ENCODE data around the gene NCKAP1.

NCKAP1 gene

DNA sequence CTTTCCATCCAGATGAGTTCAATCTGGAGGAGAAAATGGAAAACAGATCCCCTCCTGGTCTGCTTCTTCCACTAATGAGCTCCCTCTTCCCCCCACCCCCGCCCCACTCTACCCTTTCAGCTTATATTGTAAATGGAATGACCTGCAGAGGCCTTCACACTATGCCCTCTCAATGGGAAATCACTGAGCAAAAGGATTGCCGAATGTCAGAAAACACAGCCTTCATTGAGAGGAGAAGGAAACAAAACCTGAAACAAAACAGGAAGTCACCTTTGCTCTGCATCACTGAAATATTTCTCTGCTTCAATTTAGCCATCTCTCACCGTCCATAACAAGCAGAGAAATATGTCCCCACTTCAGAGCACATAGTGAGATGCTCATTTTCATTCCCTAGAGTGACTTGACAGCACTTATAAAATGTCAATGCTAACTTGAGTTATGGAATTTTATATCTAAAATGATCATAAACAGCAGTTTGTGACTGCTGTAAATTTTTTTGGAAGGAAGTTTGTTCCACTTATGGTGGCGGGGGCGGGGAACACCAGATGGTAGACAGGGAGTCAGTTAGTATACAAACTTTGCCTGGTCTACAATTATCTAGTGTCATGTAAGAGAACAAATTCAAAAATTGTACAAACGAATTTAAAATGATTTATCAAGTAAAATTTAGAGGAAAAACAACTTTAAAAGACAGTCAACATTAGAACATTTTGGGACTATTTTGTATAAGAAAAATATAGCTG, 170.0 kb downstream of the NCKAP1 start:
- no peak for DNase-seq

DNA sequence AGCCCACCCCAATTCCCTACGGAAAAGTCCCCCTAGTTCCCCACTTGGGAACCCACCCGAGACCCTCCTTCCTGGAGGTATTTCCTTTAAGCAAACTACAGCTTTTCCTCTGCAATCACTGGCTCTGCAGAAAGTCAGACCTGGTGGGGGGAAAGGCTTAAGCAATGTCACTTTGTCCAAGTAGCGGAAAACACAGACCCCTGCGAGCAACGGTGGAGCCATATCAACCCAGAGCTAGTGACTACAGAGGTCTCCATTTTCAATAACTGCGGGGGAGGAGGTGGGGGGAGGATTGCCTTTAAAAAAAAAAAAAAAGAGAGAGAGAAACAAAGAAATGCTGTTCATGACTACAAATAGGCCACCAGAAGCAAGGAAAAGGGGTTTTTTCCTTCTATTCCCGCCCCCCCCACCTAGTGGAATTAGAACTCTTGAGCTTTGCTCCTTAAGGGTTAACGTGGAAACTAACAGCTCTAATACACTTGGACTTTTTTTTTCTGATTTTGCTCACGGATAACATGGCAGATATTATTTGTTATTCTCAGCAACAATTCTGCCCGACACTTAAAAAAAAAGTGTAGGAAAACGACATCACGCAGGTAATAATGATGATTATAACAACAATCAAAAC, 170.7 kb downstream of the NCKAP1 start:
- DNase-seq = no peak

DNA sequence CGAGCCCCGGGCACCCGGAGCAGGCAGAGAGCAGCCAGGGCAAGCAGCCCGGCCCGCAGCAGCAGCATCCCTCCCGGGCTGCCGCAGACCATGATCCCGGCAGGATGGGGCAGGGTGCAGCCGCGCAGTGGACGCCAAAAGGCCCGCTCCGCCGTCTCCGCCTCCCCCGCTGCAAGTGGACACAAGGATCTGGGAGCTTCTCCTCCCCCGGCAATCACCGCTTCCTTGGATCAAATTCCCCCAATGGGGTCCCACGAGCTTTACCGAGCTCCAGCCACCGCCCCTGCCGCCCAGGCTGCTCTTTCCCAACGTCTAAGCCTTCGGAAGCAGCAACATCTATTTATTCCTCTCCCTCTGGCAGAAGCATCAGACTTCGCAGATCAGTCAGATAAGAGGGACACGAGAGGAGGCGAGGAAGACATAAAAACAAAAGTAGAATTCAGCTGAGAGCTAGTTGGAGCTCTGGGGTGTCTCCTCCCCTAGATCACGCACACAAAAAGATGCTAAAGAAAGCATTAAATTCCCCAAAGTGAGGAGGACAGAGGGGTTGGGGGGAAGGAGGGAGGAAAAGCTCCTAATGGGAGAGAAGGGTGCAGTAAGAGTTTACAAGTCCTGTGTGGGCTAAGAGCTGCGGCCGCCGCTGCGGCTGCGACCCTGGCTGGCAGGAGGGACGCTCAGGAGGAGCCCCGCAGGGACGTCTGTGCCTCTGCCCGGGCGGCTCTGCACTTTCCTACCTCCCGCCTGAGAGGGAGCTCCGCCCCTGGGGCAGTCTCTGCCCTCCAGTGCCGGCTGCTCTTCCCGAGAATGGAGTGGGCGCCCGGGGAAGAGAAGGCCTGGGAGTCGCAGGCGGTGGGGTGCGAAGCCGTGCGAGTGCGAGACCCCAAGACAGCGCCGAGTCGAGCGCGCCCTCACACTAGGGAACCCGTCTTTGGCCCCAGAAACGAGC, 171.5 kb downstream of the NCKAP1 start, which contains the start of gene FRZB:
Gene FRZB (minus strand): TSS at position 177 of the 946 bp plus-strand sequence. CDS start 85 bp downstream, at position 92.
- no peak for DNase-seq

DNA sequence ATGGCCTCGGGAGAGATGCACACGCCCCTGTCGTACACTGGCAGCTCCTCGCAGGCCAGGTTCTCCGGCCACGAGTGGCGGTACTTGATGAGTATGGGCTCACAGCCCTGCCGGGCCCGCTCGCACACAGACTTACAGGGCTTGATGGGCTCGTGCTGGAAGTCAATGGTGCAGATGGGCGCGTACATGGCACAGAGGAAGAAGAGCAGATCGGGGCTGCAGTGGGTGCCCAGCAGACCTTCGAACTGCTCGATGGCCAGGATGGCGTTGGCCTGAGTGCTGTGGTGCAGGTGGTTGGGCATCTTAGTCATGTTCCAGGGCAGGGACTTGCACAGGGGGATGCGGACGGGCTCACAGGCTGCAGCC, 172.2 kb downstream of the NCKAP1 start:
- DNase-seq = no peak

DNA sequence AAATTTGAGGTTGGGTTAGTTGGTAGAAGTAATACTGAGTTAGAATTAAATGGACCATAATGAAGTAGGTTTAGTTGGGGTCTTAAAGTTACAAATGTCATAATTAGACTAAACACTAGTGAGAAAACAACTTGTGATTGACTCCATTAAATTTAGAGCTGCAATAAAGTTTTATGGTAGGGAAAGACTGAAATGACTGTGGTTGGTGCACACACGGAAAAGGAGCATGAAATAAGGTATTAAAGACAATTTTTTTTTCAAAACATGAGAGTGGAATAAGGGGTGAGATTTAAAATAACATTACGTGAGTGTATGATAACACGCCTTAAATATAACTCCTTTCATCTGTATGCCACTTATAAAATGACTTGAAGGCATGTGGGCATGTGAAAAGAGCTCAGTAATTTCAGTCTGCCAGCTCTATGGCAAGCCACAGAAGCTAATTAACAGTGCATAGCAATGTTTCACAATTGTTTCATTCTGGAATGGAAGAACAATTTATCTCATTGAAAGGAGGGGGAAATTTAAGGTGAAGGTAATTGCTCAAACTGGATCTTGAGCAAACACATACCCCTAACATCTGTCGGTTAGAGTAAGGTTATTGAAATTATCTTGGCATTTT, 173.2 kb downstream of the NCKAP1 start:
- no peak for DNase-seq

DNA sequence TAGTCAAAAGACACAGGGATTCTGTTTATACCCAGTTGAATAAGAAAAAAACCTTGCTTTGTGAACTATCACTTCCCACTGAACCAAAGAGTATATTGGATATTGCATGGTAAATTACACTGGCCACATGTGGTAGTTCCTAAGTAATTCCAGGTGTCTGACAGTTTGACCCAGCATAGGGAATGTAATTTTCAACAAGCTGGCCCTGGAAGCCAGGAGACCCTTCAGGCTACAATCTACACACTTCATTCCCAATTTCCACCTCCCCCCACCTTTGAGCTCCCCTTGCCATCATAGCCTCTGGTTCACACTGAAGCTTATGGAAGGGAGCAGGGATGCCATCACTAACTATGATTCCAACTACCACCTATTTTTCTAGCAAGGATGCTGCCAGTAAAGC, 174.6 kb downstream of the NCKAP1 start:
- DNase-seq = no peak

DNA sequence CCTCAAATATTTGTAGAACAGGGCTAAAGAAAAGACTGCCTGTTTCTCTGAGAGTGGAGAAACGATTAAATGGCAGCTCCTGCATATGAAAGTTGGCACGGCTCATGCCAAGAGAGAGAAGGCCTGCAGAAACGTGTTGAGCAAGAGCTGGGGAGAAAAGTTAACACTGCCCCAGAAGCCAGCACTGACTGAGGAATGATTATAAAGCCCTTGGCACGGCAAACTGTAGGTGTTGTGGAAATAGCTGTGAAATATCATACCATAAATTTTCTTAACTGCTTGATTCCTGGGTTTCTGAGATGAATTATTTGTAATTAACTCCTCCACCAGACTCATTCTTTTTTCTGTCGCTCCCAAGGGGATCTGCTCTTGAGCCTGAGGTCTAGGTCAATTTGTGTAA, 176.2 kb downstream of the NCKAP1 start:
- no peak for DNase-seq

DNA sequence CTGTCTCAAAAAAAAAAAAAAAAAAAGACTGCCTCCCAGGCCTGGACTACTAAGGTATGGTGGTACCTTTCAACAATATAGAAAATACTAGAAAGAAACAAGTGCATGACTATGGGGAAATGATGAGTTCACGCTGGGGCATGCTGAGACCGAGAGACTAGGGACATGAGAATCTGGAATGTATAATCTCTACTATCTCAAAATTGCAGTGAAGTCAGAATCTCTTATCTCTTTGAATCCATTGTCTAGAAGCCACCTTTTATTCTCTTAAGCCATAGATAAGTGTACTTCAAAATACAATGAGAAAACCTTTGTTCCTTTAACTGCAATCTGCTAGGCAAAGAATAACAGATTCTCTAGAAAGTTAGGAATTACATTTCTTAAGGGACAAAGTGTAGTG, 177.4 kb downstream of the NCKAP1 start:
- DNase-seq = no peak

All from activated CD4-positive, CD25-positive, alpha-beta regulatory T cell treated with anti-CD3 and anti-CD28 coated beads, Interleukin-2, amount 50 U/mL, for 72 hours (primary cell).